LNCAP (cell line): Measurements from ENCODE around the gene PTPRU.
A peak's percentile ranks its signal among the peaks of the same experiment; 100 is the strongest.

ENCODE experiments used
- TF ChIP-seq, protein P1 (sequence below): fragments of 450-650 bp; IDR thresholded peaks from 2 replicates; pipeline ENCODE4 v1.5.1; 2017; ENCODE audit warnings: mild to moderate bottlenecking

PTPRU gene

DNA sequence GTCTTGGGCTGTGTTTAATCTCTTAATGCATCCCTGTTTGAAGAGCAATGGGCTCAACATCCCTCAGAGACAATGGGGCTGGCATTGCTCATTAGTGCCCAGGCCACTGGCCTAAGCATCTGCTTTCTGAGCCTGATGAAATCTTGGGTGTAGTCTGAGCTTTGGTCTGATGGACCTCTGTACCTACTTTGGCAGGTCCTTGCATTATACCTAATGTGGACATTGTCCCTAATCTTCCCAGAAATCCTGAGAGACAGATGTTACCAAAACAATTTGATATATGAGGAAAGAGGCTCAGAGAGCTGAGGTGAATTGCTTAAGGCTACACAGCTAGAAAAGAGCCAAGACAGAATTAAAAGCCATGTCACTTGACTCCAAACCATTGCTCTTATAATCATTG lies 95.0 kb downstream of the PTPRU start:
- TF ChIP-seq, protein P1, sequence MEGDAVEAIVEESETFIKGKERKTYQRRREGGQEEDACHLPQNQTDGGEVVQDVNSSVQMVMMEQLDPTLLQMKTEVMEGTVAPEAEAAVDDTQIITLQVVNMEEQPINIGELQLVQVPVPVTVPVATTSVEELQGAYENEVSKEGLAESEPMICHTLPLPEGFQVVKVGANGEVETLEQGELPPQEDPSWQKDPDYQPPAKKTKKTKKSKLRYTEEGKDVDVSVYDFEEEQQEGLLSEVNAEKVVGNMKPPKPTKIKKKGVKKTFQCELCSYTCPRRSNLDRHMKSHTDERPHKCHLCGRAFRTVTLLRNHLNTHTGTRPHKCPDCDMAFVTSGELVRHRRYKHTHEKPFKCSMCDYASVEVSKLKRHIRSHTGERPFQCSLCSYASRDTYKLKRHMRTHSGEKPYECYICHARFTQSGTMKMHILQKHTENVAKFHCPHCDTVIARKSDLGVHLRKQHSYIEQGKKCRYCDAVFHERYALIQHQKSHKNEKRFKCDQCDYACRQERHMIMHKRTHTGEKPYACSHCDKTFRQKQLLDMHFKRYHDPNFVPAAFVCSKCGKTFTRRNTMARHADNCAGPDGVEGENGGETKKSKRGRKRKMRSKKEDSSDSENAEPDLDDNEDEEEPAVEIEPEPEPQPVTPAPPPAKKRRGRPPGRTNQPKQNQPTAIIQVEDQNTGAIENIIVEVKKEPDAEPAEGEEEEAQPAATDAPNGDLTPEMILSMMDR = no peak

DNA sequence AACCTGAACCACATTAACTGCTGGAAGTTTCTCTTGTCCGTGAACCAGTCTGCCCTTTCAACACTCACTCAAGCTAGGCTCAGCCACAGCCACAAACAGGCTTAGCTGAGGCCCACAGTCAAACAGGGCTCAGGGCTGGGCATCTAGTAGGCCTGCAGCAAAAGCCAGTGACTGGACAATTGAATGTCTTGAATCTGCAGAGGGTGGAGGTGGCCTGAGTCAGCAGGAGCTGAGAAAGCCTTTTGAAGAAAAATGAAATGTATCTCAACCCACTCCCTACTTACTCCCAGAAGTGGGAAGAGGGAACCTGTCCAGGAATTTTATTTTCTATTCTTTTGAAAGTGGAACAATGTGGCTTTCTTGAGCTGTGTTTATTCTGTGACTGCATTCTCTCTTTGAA lies 95.4 kb downstream of the PTPRU start:
- TF ChIP-seq, protein P1 = no peak

DNA sequence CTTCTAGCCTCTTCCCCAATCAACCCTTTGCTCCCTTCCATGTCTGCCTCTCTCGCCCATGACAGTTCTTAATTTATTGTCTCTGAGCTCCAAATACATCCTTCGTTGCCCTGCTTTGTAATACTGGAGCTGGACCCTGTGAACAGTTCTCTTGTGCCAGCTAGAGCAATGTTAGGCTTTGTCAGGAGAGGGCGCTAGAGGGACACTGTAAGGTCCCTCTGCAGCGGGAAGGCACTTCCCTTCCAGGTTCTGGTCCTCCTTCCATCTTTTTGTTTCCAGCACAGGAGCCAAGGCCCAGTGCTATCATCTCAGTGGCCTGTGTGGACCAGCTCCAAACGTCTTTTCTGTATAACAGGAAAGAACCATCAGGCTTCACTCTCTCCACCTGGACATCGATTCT lies 95.9 kb downstream of the PTPRU start:
- TF ChIP-seq, protein P1 = peak; percentile 50

DNA sequence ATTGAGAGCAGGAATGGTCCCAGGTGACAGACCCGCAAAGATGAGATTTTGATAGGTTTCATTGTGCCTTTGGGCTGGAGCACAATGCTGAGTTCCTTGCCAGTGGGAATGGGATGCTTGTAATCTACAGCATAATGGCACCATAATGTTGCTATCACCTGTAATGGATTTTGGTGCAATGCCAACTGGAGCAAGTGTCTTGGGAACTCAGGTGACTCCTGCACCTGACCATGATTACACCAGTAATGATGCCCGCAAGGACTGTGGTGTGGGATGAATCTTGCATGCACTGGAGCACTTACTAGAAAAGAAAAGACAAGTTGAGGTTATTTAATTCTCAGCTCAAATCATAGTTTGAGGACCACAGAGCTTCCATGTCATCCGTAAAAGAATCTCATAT lies 96.7 kb downstream of the PTPRU start:
- TF ChIP-seq, protein P1 = no peak

DNA sequence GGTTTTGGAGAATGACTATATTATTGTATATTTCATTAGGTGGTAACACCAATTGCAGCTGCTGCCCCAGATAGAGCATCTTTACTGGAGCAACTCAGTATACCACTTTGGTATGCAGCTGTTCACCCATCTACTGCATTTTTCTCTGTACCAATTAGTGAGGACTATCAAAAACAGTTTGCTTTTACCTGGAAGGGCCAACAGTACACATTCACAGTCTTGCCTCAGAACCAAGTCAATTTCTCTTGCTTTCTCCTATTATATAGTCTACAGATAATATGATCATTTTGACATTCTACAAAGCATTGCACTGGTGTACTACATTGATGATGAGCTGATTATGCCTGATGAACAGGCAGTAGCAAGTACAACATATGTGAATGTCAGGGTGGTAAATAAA lies 99.3 kb downstream of the PTPRU start:
- TF ChIP-seq, protein P1 = no peak

DNA sequence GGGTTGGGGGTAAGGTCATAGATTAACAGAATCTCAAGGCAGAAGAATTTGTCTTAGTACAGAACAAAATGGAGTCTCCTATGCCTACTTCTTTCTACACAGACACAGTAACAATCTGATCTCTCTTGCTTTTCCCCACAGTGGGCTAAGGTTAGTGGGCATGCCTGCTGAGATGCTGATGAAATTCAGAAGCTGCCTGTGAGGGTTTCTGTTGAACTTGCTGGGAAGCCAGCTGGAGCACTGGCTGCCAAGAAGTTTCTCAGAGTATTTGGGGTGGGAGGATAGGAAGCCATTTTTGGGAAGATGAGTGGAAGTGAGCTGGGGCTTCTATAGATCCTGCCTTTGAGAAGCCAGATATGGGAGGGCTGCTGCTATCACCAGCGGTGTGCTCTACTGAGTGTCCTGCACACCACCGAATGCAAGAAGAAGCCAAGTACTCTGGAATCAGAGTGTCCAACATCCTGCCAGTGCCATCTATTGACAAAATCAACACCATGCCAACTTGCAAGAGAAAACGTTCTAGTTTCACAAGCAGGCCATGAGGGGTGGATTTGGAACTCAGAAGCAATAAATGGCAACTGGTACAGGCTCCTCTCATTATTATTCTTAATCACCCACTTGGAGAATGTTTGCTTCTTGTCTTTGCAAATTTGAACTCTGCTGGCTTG lies 102.7 kb downstream of the PTPRU start:
- TF ChIP-seq, protein P1 = no peak

DNA sequence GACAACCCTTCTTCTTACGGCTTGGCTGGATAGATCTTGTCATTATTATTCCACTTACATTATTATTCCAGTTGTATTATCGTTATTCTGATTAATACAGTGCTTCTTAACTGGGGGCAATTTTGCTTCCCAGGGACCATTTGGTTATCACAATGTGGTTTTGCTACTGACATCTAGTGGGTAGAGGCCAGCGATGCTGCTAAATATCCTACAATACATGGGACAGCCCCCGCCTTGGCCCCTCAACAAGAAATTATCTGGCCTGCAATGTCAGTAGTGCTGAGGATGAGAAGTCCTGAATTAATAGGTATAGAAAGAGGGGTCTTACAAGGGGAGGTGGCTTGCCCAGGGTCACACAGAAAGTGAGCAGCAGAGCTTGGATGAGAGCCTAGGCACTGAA lies 105.6 kb downstream of the PTPRU start:
- TF ChIP-seq, protein P1 = no peak

DNA sequence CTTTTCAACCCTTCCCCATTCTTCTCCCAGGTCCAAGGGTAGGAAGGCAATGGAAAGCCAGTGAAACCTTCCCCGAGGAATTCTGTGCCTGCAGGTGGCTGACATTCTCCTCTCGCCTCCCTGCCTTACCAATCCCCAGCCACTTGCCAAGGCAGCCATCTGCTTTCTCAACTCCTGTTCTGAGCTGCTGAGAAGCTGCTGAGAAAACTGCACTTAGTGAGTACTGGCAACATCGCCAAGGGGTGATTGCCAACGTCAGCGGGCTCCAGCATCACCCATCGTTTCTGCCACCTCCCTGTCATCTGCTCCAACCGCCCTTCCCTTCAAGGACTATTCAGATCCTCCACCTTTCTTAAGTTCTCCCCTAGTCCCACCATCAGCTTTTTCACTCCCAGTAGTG lies 106.0 kb downstream of the PTPRU start:
- TF ChIP-seq, protein P1 = no peak
